HG03457 (cell line): ENCODE data around the gene IQGAP3.
"Not testable (repeated sequence)": the region's sequence is repeated elsewhere in the genome, so short reads cannot be mapped to it uniquely, and the experiment has no call there.

ENCODE experiments used
- ATAC-seq: cut with Tn5 transposase; IDR thresholded peaks from one replicate; pipeline ENCODE4 v1.9.1; 2021; ENCODE audit warnings: moderate number of reproducible peaks; ENCODE audit not compliant: unreplicated experiment

IQGAP3 gene, protein sequence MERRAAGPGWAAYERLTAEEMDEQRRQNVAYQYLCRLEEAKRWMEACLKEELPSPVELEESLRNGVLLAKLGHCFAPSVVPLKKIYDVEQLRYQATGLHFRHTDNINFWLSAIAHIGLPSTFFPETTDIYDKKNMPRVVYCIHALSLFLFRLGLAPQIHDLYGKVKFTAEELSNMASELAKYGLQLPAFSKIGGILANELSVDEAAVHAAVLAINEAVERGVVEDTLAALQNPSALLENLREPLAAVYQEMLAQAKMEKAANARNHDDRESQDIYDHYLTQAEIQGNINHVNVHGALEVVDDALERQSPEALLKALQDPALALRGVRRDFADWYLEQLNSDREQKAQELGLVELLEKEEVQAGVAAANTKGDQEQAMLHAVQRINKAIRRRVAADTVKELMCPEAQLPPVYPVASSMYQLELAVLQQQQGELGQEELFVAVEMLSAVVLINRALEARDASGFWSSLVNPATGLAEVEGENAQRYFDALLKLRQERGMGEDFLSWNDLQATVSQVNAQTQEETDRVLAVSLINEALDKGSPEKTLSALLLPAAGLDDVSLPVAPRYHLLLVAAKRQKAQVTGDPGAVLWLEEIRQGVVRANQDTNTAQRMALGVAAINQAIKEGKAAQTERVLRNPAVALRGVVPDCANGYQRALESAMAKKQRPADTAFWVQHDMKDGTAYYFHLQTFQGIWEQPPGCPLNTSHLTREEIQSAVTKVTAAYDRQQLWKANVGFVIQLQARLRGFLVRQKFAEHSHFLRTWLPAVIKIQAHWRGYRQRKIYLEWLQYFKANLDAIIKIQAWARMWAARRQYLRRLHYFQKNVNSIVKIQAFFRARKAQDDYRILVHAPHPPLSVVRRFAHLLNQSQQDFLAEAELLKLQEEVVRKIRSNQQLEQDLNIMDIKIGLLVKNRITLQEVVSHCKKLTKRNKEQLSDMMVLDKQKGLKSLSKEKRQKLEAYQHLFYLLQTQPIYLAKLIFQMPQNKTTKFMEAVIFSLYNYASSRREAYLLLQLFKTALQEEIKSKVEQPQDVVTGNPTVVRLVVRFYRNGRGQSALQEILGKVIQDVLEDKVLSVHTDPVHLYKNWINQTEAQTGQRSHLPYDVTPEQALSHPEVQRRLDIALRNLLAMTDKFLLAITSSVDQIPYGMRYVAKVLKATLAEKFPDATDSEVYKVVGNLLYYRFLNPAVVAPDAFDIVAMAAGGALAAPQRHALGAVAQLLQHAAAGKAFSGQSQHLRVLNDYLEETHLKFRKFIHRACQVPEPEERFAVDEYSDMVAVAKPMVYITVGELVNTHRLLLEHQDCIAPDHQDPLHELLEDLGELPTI (N-terminal part only)

DNA sequence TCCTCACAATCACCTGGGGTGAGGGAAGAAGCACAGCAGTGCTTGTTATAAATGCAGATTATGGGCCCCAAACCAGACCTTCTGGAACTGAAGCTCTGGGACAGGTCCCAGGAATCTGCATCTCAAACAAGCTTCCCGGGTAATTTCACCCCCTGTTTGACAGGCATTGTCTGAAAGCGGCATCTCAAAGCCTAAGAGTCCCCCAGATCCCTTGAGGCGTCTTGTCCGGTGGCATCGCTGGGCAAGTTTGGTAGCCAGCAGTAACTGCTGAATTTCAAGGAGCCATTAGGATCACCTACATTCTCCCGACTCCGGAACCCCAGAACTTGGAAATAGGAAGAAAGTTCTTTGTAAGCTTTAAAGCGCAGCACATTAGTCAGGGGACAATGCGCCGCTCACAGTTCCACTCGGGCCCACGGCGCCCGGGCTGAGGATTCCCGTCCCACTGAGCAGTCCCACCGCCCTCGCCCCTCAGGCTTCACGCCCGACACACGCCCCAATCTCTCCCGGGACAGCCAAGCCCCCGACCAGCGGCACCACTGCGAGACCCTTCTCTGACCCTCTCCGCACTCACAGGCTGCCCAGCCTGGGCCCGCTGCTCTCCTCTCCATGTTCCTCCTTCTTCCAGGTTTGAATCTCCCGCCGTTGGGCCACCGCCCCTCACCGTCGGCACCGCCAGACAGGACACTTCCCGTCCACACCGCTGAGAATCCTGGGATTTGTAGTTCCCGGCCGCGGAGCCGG, at the start of gene IQGAP3:
IQGAP3 (minus strand) TSS at position 647 of the 744 bp plus-strand sequence; CDS start at position 611, 36 bp downstream.
- no peak for ATAC-seq

- ATAC-seq, result no peak
Observed at GRCh38 chr1:156619582-156619955, 47.2 kb upstream of the IQGAP3 start.

DNA sequence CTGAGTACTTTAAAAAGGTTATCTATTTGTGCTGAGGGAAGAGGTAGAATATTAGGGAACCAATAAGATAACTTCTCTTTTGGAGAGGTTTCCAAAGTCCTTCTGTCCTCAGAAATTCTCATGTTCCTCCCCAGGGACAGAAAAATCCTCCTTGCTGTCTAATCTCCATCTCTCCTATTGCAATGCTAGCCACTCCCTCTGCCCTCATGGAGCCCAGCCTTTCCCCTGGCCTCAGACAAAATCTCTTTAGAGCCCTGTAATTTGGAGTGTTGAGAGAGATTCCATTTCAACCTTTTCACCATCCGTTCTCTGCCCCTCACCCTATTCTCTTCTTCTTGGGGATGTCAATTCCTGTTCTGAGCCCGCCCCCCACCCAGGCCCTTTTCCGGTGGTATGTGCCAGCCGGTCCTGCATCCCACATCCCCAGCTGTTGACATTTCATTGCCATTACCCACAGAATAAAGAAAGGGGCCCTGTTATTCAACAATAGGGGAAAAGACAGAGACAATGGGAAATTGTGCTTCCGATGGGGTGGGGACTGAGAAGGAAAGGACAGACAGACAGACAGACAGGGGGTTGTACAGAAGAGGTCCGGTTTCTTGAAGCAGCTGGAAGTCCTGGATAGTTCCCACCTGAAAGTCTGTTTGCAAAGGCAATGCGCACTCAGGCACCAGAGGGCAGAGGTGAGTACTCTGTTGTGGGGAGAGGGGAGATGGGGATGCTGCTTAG, 46.7 kb upstream of the IQGAP3 start, which contains the start of gene HAPLN2:
HAPLN2 (plus strand) TSS at position 563 of the 729 bp plus-strand sequence. CDS start 4,076 bp downstream, outside the sequence.
- no peak for ATAC-seq

DNA sequence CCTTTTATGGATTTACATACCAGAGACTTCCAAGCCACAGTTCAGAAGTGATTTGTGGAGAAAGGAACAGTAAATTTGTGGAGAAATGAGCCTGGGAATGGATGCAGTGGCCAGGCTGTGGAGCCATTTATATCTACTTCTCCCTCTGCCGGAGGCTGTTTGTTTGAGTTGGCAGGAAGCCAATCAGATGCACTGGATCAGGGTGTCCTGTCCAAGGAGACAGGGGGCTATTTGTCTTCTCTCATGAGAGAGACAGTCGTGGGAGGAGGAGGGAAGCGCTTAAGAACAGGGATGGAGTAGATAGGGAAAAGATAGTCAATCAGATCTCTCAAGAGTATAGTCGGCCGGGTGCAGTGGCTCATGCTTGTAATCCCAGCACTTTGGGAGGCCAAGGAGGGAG, 44.1 kb upstream of the IQGAP3 start:
- ATAC-seq, result no peak

DNA sequence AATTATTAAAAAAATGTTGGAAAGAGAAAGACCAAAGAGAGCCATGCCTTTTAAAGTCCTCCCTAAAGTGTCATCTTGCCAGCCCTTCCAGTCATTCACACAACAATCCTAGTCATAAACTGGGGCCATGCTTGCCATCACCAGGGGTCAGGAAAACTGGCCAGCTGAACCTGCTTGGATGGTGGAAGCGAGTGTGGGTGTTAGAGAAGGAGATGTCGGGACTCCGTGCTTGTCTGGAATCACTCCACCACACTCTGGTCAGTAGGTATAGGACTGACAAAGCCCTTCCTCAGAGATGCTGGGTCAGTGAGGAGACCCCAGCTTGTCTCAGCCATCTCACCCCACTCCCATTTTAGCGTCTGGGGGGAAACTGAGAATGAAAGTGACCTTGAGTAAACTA, 43.6 kb upstream of the IQGAP3 start:
- ATAC-seq, result no peak

DNA sequence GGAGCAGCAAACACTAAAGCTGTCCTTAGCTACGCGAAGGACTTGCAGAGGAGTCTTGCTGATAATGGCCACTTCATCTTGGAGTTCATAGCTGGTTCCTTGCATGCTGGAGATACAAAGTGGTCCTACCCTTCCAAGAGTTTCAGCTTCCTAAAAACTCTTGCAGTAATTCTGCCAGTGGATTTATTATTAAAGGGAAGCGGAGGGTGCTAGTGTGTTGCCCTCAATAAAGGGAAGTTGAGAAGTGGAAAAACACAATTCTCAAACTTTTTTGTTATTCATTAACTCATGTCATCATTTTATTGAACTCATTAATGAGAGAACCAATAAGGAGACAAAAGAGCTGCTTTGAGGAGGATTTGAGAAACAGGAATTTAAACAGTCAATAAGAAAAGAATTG, 40.3 kb upstream of the IQGAP3 start:
- ATAC-seq, result no peak

GRCh38 chr1:156610072-156610471, 37.7 kb upstream of the IQGAP3 start:
- ATAC-seq, result not testable (repeated sequence)

DNA sequence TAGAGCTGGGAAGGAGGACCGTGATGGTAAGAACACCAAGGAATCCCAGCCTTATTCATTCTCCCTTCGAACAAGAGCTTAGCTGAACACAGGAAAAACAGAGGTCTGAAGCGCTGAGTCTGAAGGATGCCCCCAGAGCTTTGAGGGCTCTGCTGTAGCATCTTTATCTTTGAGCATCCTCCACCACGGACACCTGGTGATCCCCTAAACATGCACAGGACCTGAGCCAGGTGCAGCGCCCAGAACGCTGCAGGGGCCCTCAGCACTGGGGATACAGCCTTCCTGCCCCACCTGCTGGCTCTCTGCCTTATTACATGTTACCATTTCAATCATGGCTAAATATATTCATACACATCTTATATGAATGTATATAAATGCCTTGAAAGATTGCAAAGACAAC, 36.6 kb upstream of the IQGAP3 start:
- no peak for ATAC-seq

GRCh38 chr1:156608036-156608674, 35.8 kb upstream of the IQGAP3 start:
- no peak for ATAC-seq

GRCh38 chr1:156607344-156607743, 35.0 kb upstream of the IQGAP3 start:
- not testable (repeated sequence) for ATAC-seq

DNA sequence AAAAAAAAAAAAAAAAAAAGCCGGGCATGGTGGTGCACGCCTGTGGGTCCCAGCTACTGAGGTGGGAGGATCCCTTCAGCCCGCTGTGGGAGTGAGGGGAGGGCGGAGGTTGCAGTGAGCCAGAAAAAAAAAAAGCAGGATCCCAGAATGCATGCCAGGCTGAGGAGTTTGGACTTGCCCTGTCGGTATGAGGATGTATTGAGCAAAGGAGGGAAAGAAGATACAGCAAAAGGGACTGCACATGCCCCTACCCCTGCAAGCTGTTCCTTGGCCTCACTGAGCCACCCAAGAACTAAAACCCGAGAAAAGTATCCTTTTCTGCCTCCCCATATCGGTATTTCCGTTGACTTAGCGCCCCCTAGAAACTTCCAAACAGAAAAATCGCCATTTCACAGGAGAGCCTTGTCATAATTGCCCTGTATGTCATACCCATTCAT, 30.2 kb upstream of the IQGAP3 start:
- no peak for ATAC-seq

DNA sequence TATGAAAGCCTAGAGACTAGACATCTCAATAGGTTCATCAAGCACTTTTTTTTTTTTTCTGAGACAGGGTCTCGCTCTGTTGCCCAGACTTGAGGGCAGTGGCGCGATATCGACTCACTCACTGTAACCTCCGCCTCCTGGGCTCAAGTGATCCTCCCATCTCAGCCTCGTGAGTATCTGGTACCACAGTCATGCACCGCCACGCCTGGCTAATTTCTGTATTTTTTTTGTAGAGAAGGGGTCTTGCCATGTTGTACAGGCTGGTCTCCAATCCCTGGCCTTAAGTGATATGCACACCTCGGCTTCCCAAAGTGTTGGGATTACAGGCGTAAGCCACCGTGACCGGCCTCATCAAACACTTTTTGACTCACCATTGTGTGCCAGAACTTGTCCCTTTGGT, 29.5 kb upstream of the IQGAP3 start:
- ATAC-seq, result no peak

DNA sequence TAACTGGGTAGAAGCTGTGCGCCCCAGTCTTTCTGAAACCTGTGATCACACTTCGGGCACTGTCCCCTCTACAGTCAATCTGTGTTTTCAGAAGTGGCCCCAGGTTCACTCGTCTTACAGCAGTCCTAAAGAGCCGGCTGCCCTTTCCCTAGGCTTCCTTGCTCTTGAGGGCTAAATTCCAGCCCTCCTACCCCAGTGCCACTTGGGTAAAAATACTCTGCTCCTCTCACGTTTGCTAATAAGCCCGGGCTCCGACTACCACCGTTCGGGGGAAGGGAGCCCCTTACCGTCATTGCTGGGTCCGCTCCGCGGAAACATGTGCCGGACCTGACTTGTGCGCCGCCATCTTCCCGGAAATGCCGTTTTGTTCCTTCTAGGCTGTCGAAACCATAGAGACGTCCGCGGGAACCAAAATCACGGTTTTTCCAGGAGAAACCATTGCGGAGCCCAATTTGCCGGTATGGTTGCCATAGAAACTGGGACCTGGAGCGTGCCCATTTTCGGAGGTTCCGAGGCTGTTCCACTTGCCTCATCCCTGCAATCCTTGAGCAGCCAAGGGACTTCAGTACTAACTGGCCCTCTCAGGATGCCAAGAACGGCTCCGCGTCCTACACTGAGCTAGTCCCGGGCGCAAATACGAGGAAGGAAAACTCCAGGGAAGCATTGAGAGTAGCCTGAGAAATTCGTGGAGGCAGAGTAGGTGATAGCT, 28.9 kb upstream of the IQGAP3 start, which contains the start of gene GPATCH4:
GPATCH4 (minus strand) TSS at position 358 of the 709 bp plus-strand sequence.
- no peak for ATAC-seq

DNA sequence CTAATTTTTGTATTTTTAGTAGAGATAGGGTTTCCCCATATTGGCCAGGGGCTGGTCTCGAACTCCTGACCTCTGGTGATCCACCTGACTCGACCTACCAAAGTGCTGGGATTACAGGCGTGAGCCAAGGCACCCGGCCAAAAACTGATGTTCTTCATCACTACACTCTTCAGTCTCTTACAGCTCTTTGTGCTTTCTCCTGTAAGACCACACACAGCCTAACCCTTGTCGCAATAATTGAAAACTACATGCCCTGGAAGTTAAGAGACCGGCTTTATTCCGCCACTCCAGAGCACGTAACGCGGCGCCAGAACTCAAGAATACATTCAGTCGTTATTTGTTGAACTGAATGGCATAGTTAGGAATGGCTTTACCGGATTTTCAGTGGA, 28.4 kb upstream of the IQGAP3 start:
- no peak for ATAC-seq

- ATAC-seq, result no peak
Observed at GRCh38 chr1:156599811-156600210, 27.4 kb upstream of the IQGAP3 start.

GRCh38 chr1:156598731-156599432, 26.5 kb upstream of the IQGAP3 start:
- ATAC-seq, result no peak

DNA sequence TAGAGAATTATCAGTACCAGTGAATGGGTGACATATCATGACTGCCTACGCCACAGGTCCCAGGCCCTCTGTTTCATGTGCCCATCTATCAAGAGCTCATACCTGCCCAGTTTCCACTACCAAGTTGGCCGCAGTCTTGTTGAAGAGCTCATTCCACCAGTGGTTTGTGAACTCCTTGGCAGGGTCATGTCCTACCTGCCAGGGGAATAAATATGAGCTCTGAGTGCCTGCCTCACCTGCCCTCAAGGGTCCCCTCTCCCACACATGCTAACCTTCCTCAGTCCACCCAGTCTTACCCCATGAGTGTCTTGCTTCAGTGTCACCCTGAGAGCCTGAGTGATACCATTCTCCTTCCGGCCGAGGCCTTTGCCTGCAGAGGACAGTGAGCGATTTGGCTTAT, 25.8 kb upstream of the IQGAP3 start:
- ATAC-seq, result no peak

DNA sequence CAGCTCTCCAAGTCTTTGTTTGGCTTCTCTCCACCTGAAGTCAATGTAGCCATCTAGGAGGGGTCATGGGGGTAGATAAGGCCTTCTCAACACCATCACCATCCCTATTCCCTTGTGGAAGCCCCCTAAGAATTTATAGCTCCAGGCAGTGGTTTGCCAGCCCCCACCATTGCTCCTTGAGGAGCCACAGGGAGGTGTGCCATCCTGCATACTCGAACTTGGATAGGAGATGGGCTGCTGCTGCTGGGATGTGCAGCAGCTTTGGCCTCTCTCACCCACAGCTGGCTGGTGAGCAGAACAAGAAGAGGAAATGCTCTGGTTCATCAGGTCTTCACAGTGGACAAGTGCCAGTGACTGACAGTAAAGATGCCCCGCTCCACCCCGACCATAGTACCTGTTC, 24.1 kb upstream of the IQGAP3 start:
- no peak for ATAC-seq
